Measurements from ENCODE around the gene E2F4. TPM values are rescaled to one million over a fixed set of nuclear protein-coding genes. Genes with fewer than 3 reads are reported as not detected.

Gene E2F4
- total RNA-seq, 1 donor from 2014 or later = 36.9 TPM

- ATAC-seq (no peak), DNase-seq (ENCODE audit: missing footprints) (peak; percentile 56)
- intact Hi-C loops (cut with DNase I) = loop anchor here (5.0 kb wide), 2 partner anchors 44 to 129 kb away; partner anchors contain the start of gene CBFB
Observed at GRCh38 chr16:67156143-67156844, 35.7 kb upstream of the E2F4 start.

- intact Hi-C loops (cut with DNase I) = loop anchor here (5.0 kb wide), 2 partner anchors 45 to 130 kb away; partner anchors contain the start of gene CBFB
- ATAC-seq (no peak), DNase-seq (ENCODE audit: missing footprints) (no peak)
Observed at GRCh38 chr16:67157106-67157748, 34.7 kb upstream of the E2F4 start.

GRCh38 chr16:67157892-67158635 lies 33.9 kb upstream of the E2F4 start:
- DNase-seq (ENCODE audit: missing footprints) (no peak), ATAC-seq (no peak)
- intact Hi-C loops (cut with DNase I) = loop anchor here (5.0 kb wide), 2 partner anchors 46 to 131 kb away; partner anchors contain the start of gene CBFB

GRCh38 chr16:67158637-67159600 lies 33.0 kb upstream of the E2F4 start:
- intact Hi-C loops (cut with DNase I) = loop anchor here (5.0 kb wide), 2 partner anchors 47 to 132 kb away; partner anchors contain the start of gene CBFB
- ATAC-seq (no peak), DNase-seq (ENCODE audit: missing footprints) (peak; percentile 81)

GRCh38 chr16:67161595-67162058 lies 30.3 kb upstream of the E2F4 start:
- intact Hi-C loops (cut with DNase I) = loop anchor here (1.0 to 2.0 kb wide), 2 partner anchors 23 to 257 kb away; no protein-coding TSS in a partner anchor
- ATAC-seq = peak; percentile 16

GRCh38 chr16:67162506-67163163 lies 29.3 kb upstream of the E2F4 start:
- peak; percentile 39 for DNase-seq (ENCODE audit: missing footprints)
- no peak for ATAC-seq
- intact Hi-C loops (cut with DNase I) = no loop called here

More at GRCh38 chr16:67161595-67162058, 30.3 kb upstream of the E2F4 start:
- DNase-seq (ENCODE audit: missing footprints) = peak; percentile 75

GRCh38 chr16:67163164-67163998 lies 28.6 kb upstream of the E2F4 start:
- intact Hi-C loops (cut with DNase I) = no loop called here
- peak; percentile 86 for DNase-seq (ENCODE audit: missing footprints)

GRCh38 chr16:67163999-67164558 lies 27.9 kb upstream of the E2F4 start:
- peak; percentile 17 for ATAC-seq
- DNase-seq (ENCODE audit: missing footprints) = peak; percentile 62
- intact Hi-C loops (cut with DNase I) = no loop called here

More at GRCh38 chr16:67163164-67163998, 28.6 kb upstream of the E2F4 start:
- ATAC-seq = peak; percentile 51

- ATAC-seq (peak; percentile 62), DNase-seq (ENCODE audit: missing footprints) (peak; percentile 87)
- intact Hi-C loops (cut with DNase I) = no loop called here
Observed at GRCh38 chr16:67164599-67165061, 27.3 kb upstream of the E2F4 start, which contains the start of gene HSF4. Gene HSF4 (plus strand): TSS chr16:67164745. CDS start chr16:67164812, 67 bp downstream.

GRCh38 chr16:67165121-67166078 lies 26.6 kb upstream of the E2F4 start:
- ATAC-seq (no peak), DNase-seq (ENCODE audit: missing footprints) (peak; percentile 64)
- intact Hi-C loops (cut with DNase I) = no loop called here

GRCh38 chr16:67166110-67166547 lies 25.8 kb upstream of the E2F4 start:
- no peak for ATAC-seq
- peak; percentile 64 for DNase-seq (ENCODE audit: missing footprints)
- intact Hi-C loops (cut with DNase I) = no loop called here

GRCh38 chr16:67166598-67167168 lies 25.3 kb upstream of the E2F4 start:
- DNase-seq (ENCODE audit: missing footprints) = no peak

GRCh38 chr16:67167588-67167987 lies 24.4 kb upstream of the E2F4 start:
- intact Hi-C loops (cut with DNase I) = no loop called here
- ATAC-seq (no peak), DNase-seq (ENCODE audit: missing footprints) (peak; percentile 52)

More at GRCh38 chr16:67166598-67167168, 25.3 kb upstream of the E2F4 start:
- intact Hi-C loops (cut with DNase I) = no loop called here
- ATAC-seq = no peak

- DNase-seq (ENCODE audit: missing footprints) = peak; percentile 55
- intact Hi-C loops (cut with DNase I) = no loop called here
- no peak for ATAC-seq
Observed at GRCh38 chr16:67169011-67169451, 22.9 kb upstream of the E2F4 start.
